ENCODE data around the gene ZNF318. TPM values are rescaled to one million over a fixed set of nuclear protein-coding genes. Genes with fewer than 3 reads are reported as not detected.

The ZNF318 gene
- total RNA-seq, 6 experiments from 2014 or later = 8.8 to 13.3 (median 9.1) TPM

DNA sequence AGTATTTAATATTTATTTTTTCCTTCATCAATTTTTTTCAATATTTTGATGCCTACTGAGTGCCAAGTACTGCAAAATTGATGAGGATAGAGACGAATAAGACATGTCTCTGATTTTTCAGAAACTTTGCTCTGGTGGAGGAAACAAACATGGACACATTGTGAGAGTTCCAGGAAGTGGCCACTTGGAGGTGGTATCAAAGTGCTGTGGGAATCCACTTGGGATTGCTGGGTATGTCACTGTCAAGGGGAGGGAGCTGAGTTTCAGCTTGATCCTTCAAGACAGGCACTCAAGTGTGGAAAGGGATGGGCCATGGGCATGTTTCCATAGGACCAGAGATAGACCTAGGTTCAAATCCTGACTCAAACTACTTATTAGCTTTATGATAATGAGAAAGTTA is 33.4 kb upstream of the ZNF318 start:
- DNase-seq = no peak
- H3K27ac ChIP-seq = no peak overlapping the region
- no peaks in the 10 kb centered on the region for H3K27me3 ChIP-seq
- no peaks in the 10 kb centered on the region for H3K9me3 ChIP-seq
- ATAC-seq = no peak
- H3K4me1 ChIP-seq = no peaks in the 10 kb centered on the region
- 65% methylated on average over 1 of the region's 1 CpG for WGBS (ENCODE audit: insufficient coverage, low coverage, low lambda C conversion rate, missing lambda C conversion rate)
- H3K36me3 ChIP-seq = no peaks in the 10 kb centered on the region
- no peak overlapping the region for H3K4me3 ChIP-seq
- intact Hi-C loops (cut with DNase I) = loop anchor here in 1 of 2 donors (5.0 kb wide), 1 partner anchor 84 kb away; no protein-coding TSS in a partner anchor
- no peak for TF ChIP-seq POLR2A (IDR thresholded peaks at IDR 0.05)
- TF ChIP-seq, protein P1, sequence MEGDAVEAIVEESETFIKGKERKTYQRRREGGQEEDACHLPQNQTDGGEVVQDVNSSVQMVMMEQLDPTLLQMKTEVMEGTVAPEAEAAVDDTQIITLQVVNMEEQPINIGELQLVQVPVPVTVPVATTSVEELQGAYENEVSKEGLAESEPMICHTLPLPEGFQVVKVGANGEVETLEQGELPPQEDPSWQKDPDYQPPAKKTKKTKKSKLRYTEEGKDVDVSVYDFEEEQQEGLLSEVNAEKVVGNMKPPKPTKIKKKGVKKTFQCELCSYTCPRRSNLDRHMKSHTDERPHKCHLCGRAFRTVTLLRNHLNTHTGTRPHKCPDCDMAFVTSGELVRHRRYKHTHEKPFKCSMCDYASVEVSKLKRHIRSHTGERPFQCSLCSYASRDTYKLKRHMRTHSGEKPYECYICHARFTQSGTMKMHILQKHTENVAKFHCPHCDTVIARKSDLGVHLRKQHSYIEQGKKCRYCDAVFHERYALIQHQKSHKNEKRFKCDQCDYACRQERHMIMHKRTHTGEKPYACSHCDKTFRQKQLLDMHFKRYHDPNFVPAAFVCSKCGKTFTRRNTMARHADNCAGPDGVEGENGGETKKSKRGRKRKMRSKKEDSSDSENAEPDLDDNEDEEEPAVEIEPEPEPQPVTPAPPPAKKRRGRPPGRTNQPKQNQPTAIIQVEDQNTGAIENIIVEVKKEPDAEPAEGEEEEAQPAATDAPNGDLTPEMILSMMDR (IDR thresholded peaks at IDR 0.05) = no peak

DNA sequence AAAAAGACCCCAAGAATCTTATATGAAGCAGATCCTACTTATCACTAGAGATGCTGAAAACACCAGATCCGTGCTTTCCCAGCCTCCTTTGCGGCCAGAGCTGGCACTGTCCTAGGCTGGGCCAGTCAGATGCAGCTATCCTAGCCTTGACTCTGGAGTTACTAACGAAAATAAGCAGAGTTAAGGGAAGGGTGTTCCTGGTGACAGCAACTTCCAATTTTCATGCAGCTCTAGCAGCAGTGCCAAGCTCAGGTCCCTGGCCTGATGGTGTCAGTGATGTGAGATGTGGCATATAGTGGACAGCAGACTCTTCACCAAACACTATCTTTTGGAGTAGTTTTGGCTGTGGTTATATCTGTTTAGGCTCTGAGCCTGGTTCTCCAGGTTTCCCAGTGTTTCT is 32.3 kb upstream of the ZNF318 start:
- 83% methylated on average over 3 of the region's 3 CpGs for WGBS (ENCODE audit: insufficient coverage, low coverage, low lambda C conversion rate, missing lambda C conversion rate)
- intact Hi-C loops (cut with DNase I) = loop anchor here in 1 of 2 donors (5.0 kb wide), 1 partner anchor 86 kb away; no protein-coding TSS in a partner anchor

DNA sequence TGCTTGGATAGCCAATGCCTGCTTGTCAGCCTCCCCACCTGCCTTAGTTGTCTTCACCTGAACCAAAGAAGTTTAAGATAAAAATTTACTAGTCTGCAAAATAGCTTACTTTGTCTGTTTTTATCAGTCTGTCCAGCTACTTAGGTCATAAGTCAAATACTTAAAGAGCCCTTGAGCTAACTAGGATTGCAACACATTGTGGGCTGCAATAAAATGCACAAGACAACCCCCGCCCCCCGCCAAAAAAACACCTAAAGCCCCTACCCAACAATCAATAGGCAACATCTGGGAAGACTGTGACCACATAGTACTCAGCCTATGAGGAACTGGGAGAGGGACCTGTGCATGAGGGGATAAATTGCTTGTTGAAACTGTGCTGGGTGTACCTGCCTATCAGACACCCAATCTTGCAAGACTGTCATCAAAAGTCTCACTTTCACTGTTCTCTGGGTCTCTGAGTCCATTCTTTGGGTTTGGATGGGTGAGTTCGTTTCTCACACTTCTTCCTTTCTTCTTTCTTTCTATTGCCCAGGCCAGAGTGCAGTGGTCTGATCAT is 30.6 kb upstream of the ZNF318 start:
- intact Hi-C loops (cut with DNase I) = loop anchor here in 1 of 2 donors (5.0 kb wide), 1 partner anchor 87 kb away; no protein-coding TSS in a partner anchor
- DNase-seq = no peak
- H3K27me3 ChIP-seq = no peaks in the 10 kb centered on the region
- 72% methylated on average over 3 of the region's 3 CpGs for WGBS (ENCODE audit: insufficient coverage, low coverage, low lambda C conversion rate, missing lambda C conversion rate)
- no peak overlapping the region for H3K4me3 ChIP-seq
- H3K4me1 ChIP-seq = no peaks in the 10 kb centered on the region
- no peaks in the 10 kb centered on the region for H3K9me3 ChIP-seq
- H3K36me3 ChIP-seq = no peaks in the 10 kb centered on the region
- no peak for TF ChIP-seq POLR2A (IDR thresholded peaks at IDR 0.05)
- TF ChIP-seq, protein P1 (IDR thresholded peaks at IDR 0.05) = no peak
- no peak for ATAC-seq
- no peak overlapping the region for H3K27ac ChIP-seq

More for the DNA sequence above, 32.3 kb upstream of the ZNF318 start:
- H3K4me1 ChIP-seq = no peaks in the 10 kb centered on the region
- H3K27ac ChIP-seq = no peak overlapping the region
- no peaks in the 10 kb centered on the region for H3K36me3 ChIP-seq
- H3K4me3 ChIP-seq = no peak overlapping the region
- ATAC-seq (no peak), DNase-seq (no peak)
- TF ChIP-seq, protein P1 (IDR thresholded peaks at IDR 0.05) = no peak
- TF ChIP-seq POLR2A (IDR thresholded peaks at IDR 0.05) = no peak
- no peaks in the 10 kb centered on the region for H3K9me3 ChIP-seq
- no peaks in the 10 kb centered on the region for H3K27me3 ChIP-seq

DNA sequence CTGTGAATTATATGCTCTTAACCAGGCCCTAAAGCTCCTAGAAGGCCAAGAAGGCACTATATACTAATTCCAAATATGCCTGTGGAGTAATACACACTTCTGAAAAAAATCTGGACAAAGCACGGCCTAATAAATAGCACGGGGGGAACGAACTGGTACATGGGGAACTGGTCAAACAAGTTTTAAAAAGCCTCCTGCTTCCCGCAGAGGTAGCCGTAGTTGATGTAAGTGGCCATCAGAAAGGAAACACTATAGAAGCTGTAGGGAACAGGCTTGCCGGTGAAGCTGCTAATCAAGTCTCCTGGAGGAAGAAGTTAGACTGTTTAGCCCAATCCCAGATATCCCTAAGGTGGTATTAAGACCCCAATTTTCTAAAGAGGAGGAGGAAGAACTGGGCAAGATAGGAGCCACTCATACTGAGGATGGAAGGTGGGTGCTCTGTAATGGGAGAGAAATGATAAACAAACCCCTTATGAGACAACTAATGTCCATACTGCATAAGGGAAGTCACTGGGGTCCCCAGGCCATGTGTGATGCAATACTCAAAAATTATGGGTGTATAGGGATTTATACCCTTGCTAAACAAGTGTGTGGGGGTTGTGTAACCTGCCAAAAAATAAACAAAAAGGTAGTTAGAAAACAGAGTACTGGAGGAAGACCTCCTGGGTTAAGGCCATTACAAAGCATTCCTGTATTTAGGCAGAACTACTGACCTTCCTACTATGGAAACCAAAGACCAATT is 27.1 kb upstream of the ZNF318 start:
- H3K4me1 ChIP-seq = no peaks in the 10 kb centered on the region
- 83% methylated on average over 5 of the region's 6 CpGs for WGBS (ENCODE audit: insufficient coverage, low coverage, low lambda C conversion rate, missing lambda C conversion rate)
- H3K27me3 ChIP-seq = no peaks in the 10 kb centered on the region
- H3K27ac ChIP-seq = no peak overlapping the region
- H3K9me3 ChIP-seq = no peaks in the 10 kb centered on the region
- intact Hi-C loops (cut with DNase I) = no loop called here
- ATAC-seq (no peak), DNase-seq (no peak)
- H3K4me3 ChIP-seq = no peak overlapping the region
- H3K36me3 ChIP-seq = no peaks in the 10 kb centered on the region
- TF ChIP-seq POLR2A (IDR thresholded peaks at IDR 0.05) = no peak
- TF ChIP-seq, protein P1 (IDR thresholded peaks at IDR 0.05) = no peak
